Stimulated activated CD4-positive, alpha-beta T cell treated with anti-CD3 and anti-CD28 coated beads, Interleukin-15, amount 100 ng/mL, for 1 hour (primary cell): ENCODE data around the gene TMEM109.

Experiments used
- DNase-seq, 2 donors: peaks; one replicate each; pipeline ENCODE4 v3.0.0-alpha.2; 2020; ENCODE audit warnings: low read depth in 1 of 2, low spot score in 1 of 2

The TMEM109 gene

GRCh38 chr11:60913793-60914632 lies at the start of gene TMEM109:
TSS of gene TMEM109 (plus strand) at chr11:60914158. CDS start at chr11:60919694, 5,536 bp downstream.
- DNase-seq = peak; percentile 71 to 72

- DNase-seq = no peak
Measured at GRCh38 chr11:60864856-60865513, 49.0 kb upstream of the TMEM109 start.

GRCh38 chr11:60866911-60867870 lies 46.8 kb upstream of the TMEM109 start, which contains the start of gene ZP1:
TSS of gene ZP1 (plus strand) at chr11:60867542. CDS start at chr11:60867562, 20 bp downstream.
- no peak for DNase-seq

GRCh38 chr11:60867871-60868681 lies 45.9 kb upstream of the TMEM109 start:
- DNase-seq = no peak

- no peak for DNase-seq
Measured at GRCh38 chr11:60868682-60869450, 45.1 kb upstream of the TMEM109 start.

- no peak for DNase-seq
Measured at GRCh38 chr11:60869451-60869825, 44.5 kb upstream of the TMEM109 start.

- no peak for DNase-seq
Measured at GRCh38 chr11:60870276-60870675, 43.7 kb upstream of the TMEM109 start.

GRCh38 chr11:60870733-60871377 lies 43.1 kb upstream of the TMEM109 start:
- DNase-seq = no peak

GRCh38 chr11:60871378-60872061 lies 42.4 kb upstream of the TMEM109 start:
- no peak for DNase-seq

GRCh38 chr11:60872124-60872960 lies 41.6 kb upstream of the TMEM109 start:
- no peak for DNase-seq

- no peak for DNase-seq
Measured at GRCh38 chr11:60872961-60873524, 40.9 kb upstream of the TMEM109 start.

GRCh38 chr11:60873533-60873932 lies 40.4 kb upstream of the TMEM109 start:
- no peak for DNase-seq

- no peak for DNase-seq
Measured at GRCh38 chr11:60874421-60875365, 39.3 kb upstream of the TMEM109 start.

GRCh38 chr11:60875366-60876167 lies 38.4 kb upstream of the TMEM109 start:
- DNase-seq = no peak

- no peak for DNase-seq
Measured at GRCh38 chr11:60876168-60876485, 37.8 kb upstream of the TMEM109 start.
